HepG2 (cell line): ENCODE measurements around the gene TENT4B. TPM values are rescaled to one million over a fixed set of nuclear protein-coding genes. Genes with fewer than 3 reads are reported as not detected.

ENCODE experiments used
- FOXM1 ChIP-seq: sonication (generic); formaldehyde crosslinking; IDR thresholded peaks from 2 replicates; pipeline ENCODE4 v1.5.0; 2020; ENCODE audit warnings: missing genetic modification reagents
- PPARG ChIP-seq: conservative IDR thresholded peaks from 2 replicates; pipeline ENCODE4 v1.6.1; 2016; ENCODE audit warnings: missing biosample characterization, missing genetic modification reagents
- polyA plus RNA-seq, 8 experiments: library from polyadenylated mRNA; depleted of rRNA in 3 of 8; stranded (reverse) in 7 of 8; unstranded in 1 of 8; fragments of >200 nt; fragmentation: Illumina TruSeq in 4 of 8; extraction: Trizol in 4 of 8; gene quantifications; 2 replicates each; pipeline versions ENCODE4 v1.2.1 to v1.2.3, GENCODE V29; 2011 to 2016; ENCODE audit warnings: low read depth in 4 of 8, missing spikeins in 1 of 8, mixed read lengths in 1 of 8; ENCODE audit not compliant: insufficient read depth in 1 of 8
- total RNA-seq, 5 experiments: library from RNA; depleted of rRNA; stranded (reverse); fragments of >200 nt; fragmentation: Illumina TruSeq; extraction: Trizol; gene quantifications; 2 replicates each; pipeline ENCODE4 v1.2.3, GENCODE V29; 2016; ENCODE audit warnings: low read depth in 1 of 5
- TF ChIP-seq, protein P1 (sequence below): sonication (generic); formaldehyde crosslinking; IDR thresholded peaks from 2 replicates; pipeline ENCODE4 v1.9.0; 2021; ENCODE audit warnings: mild to moderate bottlenecking, missing genetic modification reagents
- TF ChIP-seq, protein P2 (sequence below): sonication (generic); formaldehyde crosslinking; IDR thresholded peaks from 2 replicates; pipeline ENCODE4 v1.4.0; 2020; ENCODE audit warnings: low read depth, missing genetic modification reagents
- TF ChIP-seq, protein P3 (sequence below): sonication (generic); formaldehyde crosslinking; IDR thresholded peaks from 2 replicates; pipeline ENCODE4 v1.5.0; 2020; ENCODE audit warnings: mild to moderate bottlenecking, missing genetic modification reagents
- TF ChIP-seq, protein P4 (sequence below): sonication (generic); formaldehyde crosslinking; IDR thresholded peaks from 2 replicates; pipeline ENCODE4 v1.4.0; 2020; ENCODE audit warnings: missing genetic modification reagents, mild to moderate bottlenecking, borderline replicate concordance
- TF ChIP-seq, protein P5 (sequence below): fragments of 450-650 bp; IDR thresholded peaks from 2 replicates; pipeline ENCODE4 v1.6.1; 2017

Gene TENT4B
- total and polyA plus RNA-seq, 2 of the 13 experiments (the other 11 are each of a cell fraction or from before 2014, with no cell fraction given) = 15.0 to 32.8 TPM

DNA sequence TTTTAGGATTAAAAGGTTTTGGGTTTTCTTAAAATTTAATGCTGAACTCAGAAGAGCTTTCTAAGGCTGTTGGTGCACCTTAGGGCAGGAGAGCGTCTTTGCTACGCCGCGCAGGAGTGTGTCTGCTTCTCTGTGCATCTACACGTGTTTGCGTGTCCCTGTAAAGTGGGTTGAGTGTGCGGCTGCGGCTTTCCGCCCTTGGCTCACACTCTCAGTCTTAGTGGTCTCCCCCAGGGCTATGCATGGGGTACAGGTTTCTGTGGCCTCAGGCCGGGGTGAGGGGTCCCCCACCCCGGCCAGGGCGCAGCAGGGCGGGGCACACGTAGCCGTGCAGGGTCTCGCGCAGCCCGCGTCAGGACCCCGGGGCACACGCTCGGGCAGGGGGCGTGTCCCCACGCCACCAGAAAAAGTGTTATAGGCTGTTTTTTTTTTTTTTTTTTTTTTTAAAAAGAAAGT is 727 bp upstream of the TENT4B start (continued):
- TF ChIP-seq, protein P1, sequence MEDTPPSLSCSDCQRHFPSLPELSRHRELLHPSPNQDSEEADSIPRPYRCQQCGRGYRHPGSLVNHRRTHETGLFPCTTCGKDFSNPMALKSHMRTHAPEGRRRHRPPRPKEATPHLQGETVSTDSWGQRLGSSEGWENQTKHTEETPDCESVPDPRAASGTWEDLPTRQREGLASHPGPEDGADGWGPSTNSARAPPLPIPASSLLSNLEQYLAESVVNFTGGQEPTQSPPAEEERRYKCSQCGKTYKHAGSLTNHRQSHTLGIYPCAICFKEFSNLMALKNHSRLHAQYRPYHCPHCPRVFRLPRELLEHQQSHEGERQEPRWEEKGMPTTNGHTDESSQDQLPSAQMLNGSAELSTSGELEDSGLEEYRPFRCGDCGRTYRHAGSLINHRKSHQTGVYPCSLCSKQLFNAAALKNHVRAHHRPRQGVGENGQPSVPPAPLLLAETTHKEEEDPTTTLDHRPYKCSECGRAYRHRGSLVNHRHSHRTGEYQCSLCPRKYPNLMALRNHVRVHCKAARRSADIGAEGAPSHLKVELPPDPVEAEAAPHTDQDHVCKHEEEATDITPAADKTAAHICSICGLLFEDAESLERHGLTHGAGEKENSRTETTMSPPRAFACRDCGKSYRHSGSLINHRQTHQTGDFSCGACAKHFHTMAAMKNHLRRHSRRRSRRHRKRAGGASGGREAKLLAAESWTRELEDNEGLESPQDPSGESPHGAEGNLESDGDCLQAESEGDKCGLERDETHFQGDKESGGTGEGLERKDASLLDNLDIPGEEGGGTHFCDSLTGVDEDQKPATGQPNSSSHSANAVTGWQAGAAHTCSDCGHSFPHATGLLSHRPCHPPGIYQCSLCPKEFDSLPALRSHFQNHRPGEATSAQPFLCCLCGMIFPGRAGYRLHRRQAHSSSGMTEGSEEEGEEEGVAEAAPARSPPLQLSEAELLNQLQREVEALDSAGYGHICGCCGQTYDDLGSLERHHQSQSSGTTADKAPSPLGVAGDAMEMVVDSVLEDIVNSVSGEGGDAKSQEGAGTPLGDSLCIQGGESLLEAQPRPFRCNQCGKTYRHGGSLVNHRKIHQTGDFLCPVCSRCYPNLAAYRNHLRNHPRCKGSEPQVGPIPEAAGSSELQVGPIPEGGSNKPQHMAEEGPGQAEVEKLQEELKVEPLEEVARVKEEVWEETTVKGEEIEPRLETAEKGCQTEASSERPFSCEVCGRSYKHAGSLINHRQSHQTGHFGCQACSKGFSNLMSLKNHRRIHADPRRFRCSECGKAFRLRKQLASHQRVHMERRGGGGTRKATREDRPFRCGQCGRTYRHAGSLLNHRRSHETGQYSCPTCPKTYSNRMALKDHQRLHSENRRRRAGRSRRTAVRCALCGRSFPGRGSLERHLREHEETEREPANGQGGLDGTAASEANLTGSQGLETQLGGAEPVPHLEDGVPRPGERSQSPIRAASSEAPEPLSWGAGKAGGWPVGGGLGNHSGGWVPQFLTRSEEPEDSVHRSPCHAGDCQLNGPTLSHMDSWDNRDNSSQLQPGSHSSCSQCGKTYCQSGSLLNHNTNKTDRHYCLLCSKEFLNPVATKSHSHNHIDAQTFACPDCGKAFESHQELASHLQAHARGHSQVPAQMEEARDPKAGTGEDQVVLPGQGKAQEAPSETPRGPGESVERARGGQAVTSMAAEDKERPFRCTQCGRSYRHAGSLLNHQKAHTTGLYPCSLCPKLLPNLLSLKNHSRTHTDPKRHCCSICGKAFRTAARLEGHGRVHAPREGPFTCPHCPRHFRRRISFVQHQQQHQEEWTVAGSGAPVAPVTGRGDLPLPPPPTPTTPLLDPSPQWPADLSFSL (CRISPR knock-in tag) = no peak; the same call in 1 of the 2 replicates
- TF ChIP-seq, protein P2, sequence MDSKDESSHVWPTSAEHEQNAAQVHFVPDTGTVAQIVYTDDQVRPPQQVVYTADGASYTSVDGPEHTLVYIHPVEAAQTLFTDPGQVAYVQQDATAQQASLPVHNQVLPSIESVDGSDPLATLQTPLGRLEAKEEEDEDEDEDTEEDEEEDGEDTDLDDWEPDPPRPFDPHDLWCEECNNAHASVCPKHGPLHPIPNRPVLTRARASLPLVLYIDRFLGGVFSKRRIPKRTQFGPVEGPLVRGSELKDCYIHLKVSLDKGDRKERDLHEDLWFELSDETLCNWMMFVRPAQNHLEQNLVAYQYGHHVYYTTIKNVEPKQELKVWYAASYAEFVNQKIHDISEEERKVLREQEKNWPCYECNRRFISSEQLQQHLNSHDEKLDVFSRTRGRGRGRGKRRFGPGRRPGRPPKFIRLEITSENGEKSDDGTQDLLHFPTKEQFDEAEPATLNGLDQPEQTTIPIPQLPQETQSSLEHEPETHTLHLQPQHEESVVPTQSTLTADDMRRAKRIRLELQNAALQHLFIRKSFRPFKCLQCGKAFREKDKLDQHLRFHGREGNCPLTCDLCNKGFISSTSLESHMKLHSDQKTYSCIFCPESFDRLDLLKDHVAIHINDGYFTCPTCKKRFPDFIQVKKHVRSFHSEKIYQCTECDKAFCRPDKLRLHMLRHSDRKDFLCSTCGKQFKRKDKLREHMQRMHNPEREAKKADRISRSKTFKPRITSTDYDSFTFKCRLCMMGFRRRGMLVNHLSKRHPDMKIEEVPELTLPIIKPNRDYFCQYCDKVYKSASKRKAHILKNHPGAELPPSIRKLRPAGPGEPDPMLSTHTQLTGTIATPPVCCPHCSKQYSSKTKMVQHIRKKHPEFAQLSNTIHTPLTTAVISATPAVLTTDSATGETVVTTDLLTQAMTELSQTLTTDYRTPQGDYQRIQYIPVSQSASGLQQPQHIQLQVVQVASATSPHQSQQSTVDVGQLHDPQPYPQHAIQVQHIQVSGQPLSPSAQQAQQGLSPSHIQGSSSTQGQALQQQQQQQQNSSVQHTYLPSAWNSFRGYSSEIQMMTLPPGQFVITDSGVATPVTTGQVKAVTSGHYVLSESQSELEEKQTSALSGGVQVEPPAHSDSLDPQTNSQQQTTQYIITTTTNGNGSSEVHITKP (CRISPR knock-in tag) = no peak
- TF ChIP-seq, protein P3, sequence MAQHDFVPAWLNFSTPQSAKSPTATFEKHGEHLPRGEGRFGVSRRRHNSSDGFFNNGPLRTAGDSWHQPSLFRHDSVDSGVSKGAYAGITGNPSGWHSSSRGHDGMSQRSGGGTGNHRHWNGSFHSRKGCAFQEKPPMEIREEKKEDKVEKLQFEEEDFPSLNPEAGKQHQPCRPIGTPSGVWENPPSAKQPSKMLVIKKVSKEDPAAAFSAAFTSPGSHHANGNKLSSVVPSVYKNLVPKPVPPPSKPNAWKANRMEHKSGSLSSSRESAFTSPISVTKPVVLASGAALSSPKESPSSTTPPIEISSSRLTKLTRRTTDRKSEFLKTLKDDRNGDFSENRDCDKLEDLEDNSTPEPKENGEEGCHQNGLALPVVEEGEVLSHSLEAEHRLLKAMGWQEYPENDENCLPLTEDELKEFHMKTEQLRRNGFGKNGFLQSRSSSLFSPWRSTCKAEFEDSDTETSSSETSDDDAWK (CRISPR knock-in tag) = no peak
- TF ChIP-seq, protein P4, sequence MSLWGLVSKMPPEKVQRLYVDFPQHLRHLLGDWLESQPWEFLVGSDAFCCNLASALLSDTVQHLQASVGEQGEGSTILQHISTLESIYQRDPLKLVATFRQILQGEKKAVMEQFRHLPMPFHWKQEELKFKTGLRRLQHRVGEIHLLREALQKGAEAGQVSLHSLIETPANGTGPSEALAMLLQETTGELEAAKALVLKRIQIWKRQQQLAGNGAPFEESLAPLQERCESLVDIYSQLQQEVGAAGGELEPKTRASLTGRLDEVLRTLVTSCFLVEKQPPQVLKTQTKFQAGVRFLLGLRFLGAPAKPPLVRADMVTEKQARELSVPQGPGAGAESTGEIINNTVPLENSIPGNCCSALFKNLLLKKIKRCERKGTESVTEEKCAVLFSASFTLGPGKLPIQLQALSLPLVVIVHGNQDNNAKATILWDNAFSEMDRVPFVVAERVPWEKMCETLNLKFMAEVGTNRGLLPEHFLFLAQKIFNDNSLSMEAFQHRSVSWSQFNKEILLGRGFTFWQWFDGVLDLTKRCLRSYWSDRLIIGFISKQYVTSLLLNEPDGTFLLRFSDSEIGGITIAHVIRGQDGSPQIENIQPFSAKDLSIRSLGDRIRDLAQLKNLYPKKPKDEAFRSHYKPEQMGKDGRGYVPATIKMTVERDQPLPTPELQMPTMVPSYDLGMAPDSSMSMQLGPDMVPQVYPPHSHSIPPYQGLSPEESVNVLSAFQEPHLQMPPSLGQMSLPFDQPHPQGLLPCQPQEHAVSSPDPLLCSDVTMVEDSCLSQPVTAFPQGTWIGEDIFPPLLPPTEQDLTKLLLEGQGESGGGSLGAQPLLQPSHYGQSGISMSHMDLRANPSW (CRISPR knock-in tag) = 0 out of 2 replicates have a peak, but pooled peaks have one; percentile 47
- TF ChIP-seq, protein P5, sequence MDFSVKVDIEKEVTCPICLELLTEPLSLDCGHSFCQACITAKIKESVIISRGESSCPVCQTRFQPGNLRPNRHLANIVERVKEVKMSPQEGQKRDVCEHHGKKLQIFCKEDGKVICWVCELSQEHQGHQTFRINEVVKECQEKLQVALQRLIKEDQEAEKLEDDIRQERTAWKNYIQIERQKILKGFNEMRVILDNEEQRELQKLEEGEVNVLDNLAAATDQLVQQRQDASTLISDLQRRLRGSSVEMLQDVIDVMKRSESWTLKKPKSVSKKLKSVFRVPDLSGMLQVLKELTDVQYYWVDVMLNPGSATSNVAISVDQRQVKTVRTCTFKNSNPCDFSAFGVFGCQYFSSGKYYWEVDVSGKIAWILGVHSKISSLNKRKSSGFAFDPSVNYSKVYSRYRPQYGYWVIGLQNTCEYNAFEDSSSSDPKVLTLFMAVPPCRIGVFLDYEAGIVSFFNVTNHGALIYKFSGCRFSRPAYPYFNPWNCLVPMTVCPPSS = no peak
- TF ChIP-seq FOXM1 (0 out of 2 replicates have a peak, but pooled peaks have one; percentile 28), PPARG (CRISPR knock-in tag) (no peak)
